T-helper 17 cell (primary cell): Measurements from ENCODE around the gene MESP2. TPM values are rescaled to one million over a fixed set of nuclear protein-coding genes. Genes with fewer than 3 reads are reported as not detected.

ENCODE experiments used
- ATAC-seq: fragments of 150-1000 bp; cut with Tn5 transposase; 2 replicates; pipeline ENCODE4 v1.10.0; 2021; ENCODE audit warnings: mild to moderate bottlenecking, moderate library complexity
- DNase-seq, 3 donors: peaks; one replicate each; pipeline versions ENCODE4 v3.0.0 to v3.0.0-alpha.2; 2020 to 2021
- H3K9me3 ChIP-seq: one replicate; pipeline ENCODE4 v1.7.0; 2013; ENCODE audit warnings: low read length, mild to moderate bottlenecking; ENCODE audit not compliant: control insufficient read depth, poor library complexity, severe bottlenecking
- H3K27ac Mint-ChIP-seq: one replicate; pipeline ENCODE4 v1.8.0; 2022; ENCODE audit warnings: mild to moderate bottlenecking, moderate library complexity, mixed read lengths
- H3K27me3 Mint-ChIP-seq: one replicate; pipeline ENCODE4 v1.8.0; 2022; ENCODE audit warnings: mixed read lengths
- H3K36me3 Mint-ChIP-seq: one replicate; pipeline ENCODE4 v1.8.0; 2022; ENCODE audit warnings: low read depth, mixed read lengths
- H3K4me1 Mint-ChIP-seq: one replicate; pipeline ENCODE4 v1.8.0; 2022; ENCODE audit warnings: mild to moderate bottlenecking, mixed read lengths
- H3K4me3 Mint-ChIP-seq: one replicate; pipeline ENCODE4 v1.8.0; 2022; ENCODE audit warnings: mild to moderate bottlenecking, moderate library complexity, mixed read lengths
- total RNA-seq, 4 donors: library from RNA in 2 of 4; stranded (reverse) in 2 of 4; gene quantifications; one replicate each; pipeline ENCODE4 v1.2.3 and lab custom pipeline; 2022 to 2026

Gene MESP2
- total RNA-seq, 2 donors from 2014 or later = not detected

DNA sequence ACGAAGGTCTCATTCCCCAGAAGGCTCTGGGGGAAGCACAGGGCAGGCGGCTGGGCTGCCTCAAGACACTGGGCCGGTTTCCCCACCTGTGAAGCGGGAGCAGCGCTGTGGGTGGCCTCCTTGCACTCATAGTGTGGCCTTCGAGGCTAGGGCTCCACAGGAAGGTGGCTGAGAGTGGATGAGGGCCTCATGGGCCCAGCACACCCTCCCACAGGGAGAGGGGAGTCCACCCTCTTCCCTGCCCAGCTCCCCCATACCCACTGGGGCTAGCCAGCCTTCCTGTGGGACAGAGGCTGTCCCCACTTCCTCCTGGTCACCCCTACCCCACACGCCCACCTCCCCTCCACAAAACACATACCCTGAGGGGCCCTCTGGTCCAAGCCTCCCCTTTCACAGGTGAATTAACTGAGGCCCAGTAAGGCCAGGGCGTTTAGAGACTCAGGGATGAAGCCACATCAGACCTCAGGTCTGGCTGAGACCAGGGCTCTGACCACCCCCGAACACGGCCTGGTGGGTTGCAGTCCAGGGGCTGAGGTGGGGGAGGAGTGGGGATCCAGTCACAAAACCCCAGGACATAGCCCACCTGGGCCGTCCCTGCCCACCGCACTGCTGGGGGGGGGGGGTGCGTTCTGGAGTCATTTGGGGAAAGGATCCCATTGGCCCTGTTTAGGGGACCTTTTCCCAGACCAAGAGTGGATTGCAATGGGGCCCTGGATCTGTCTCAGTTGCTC lies 37.4 kb downstream of the MESP2 start:
- peaks cover 28% of the 10 kb centered on the region for H3K27me3 Mint-ChIP-seq
- no peak for ATAC-seq
- H3K27ac Mint-ChIP-seq = no peak overlapping the region
- H3K4me1 Mint-ChIP-seq = peaks cover 6% of the 10 kb centered on the region
- H3K9me3 ChIP-seq = no peaks in the 10 kb centered on the region
- H3K36me3 Mint-ChIP-seq = peaks cover 9% of the 10 kb centered on the region
- DNase-seq = no peak
- peak overlapping the region; percentile 53 for H3K4me3 Mint-ChIP-seq

GRCh38 chr15:89814112-89814742 lies 38.1 kb downstream of the MESP2 start:
- no peaks in the 10 kb centered on the region for H3K9me3 ChIP-seq
- H3K4me1 Mint-ChIP-seq = peaks cover 6% of the 10 kb centered on the region
- no peak overlapping the region for H3K27ac Mint-ChIP-seq
- H3K36me3 Mint-ChIP-seq = peaks cover 9% of the 10 kb centered on the region
- no peak for DNase-seq
- peaks cover 28% of the 10 kb centered on the region for H3K27me3 Mint-ChIP-seq
- ATAC-seq = no peak
- H3K4me3 Mint-ChIP-seq = peak overlapping the region; percentile 90

GRCh38 chr15:89815769-89816168 lies 39.6 kb downstream of the MESP2 start:
- ATAC-seq (no peak), DNase-seq (no peak)
- Mint-ChIP-seq H3K27me3 (peaks cover 32% of the 10 kb centered on the region), H3K4me3 (peak overlapping the region; percentile 90), H3K36me3 (peaks cover 9% of the 10 kb centered on the region), H3K27ac (peak overlapping the region; percentile 74), H3K4me1 (peaks cover 6% of the 10 kb centered on the region)
- no peaks in the 10 kb centered on the region for H3K9me3 ChIP-seq

DNA sequence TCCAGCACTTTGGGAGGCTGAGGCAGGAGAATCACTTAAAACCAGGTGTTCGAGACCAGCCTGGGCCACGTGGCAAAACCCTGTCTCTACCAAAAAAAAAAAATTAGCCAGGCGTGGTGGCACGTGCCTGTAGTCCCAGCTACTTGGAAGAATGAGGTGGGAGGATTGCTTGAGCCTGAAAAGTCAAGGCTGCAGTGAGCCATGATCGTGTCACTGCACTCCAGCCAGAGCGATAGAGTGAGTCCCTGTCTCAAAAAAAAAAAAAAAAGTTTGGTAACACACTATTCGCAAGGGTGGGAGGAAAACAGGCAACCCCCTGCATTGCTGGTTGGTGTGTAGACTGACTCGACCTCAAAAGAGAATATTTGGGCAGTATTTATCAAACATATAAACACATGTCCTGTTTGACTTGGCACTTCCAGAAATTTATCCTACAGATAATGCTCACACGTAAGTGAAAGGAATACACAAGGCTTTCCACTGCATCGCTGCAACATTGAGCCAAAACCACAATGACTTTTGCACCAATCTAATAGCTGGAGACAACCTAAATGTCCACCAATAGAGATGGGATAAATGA lies 41.7 kb downstream of the MESP2 start:
- no peak overlapping the region for H3K4me3 Mint-ChIP-seq
- peaks cover 9% of the 10 kb centered on the region for H3K36me3 Mint-ChIP-seq
- no peak for ATAC-seq
- H3K27ac Mint-ChIP-seq = no peak overlapping the region
- no peak for DNase-seq
- H3K4me1 Mint-ChIP-seq = peaks cover 6% of the 10 kb centered on the region
- no peaks in the 10 kb centered on the region for H3K9me3 ChIP-seq
- H3K27me3 Mint-ChIP-seq = peaks cover 42% of the 10 kb centered on the region

DNA sequence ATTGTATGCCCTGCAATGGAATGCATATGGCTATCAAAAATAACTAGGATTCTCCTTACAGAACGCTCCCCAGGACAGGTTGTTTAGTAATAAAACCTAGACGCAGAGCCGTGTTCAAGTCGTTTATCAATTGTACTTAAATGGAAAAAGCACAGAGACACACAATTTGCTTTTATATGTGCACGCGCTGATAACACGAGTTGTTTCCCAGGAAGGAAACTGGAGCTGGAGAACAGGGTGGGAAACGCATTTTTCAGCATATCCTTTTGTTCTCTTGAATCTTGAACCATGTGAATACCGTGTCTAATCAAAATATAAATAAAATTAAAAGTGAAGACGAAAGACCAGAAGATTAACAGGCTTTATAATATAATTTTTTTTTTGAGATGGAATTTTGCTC lies 42.2 kb downstream of the MESP2 start:
- Mint-ChIP-seq H3K4me3 (no peak overlapping the region), H3K36me3 (peaks cover 9% of the 10 kb centered on the region), H3K27ac (no peak overlapping the region), H3K4me1 (peaks cover 6% of the 10 kb centered on the region), H3K27me3 (peaks cover 42% of the 10 kb centered on the region)
- no peak for ATAC-seq
- no peaks in the 10 kb centered on the region for H3K9me3 ChIP-seq
- DNase-seq = no peak

- Mint-ChIP-seq H3K4me3 (no peak overlapping the region), H3K27me3 (peaks cover 42% of the 10 kb centered on the region), H3K27ac (peak overlapping the region; percentile 9), H3K4me1 (no peaks in the 10 kb centered on the region), H3K36me3 (peaks cover 9% of the 10 kb centered on the region)
- H3K9me3 ChIP-seq = no peaks in the 10 kb centered on the region
- DNase-seq (no peak), ATAC-seq (peak; percentile 47)
Measured at GRCh38 chr15:89820666-89821611, 44.8 kb downstream of the MESP2 start.

DNA sequence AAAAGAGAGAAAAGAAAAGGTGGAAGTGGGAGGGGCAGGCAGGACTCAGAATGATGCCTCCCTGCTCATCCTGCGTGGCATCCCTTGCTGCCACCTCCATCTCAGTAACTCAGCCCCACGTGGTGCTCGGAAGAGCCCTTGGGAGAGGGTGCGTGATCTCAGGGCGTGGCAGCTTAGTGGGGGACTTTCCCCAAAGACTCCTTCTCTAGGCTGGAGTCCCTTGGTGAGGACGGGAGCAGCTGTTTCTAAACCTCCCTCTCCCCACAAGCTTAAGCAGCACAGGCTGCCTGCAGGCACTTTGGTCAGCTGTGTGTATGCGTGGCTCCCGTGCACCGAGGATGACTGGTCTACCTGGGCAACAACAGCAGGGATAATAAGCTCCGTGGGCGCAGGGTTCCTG lies 45.9 kb downstream of the MESP2 start:
- DNase-seq = no peak
- peaks cover 31% of the 10 kb centered on the region for H3K27me3 Mint-ChIP-seq
- H3K27ac Mint-ChIP-seq = no peak overlapping the region
- no peaks in the 10 kb centered on the region for H3K9me3 ChIP-seq
- H3K4me1 Mint-ChIP-seq = peaks cover 2% of the 10 kb centered on the region
- no peak for ATAC-seq
- H3K4me3 Mint-ChIP-seq = no peak overlapping the region
- peaks cover 5% of the 10 kb centered on the region for H3K36me3 Mint-ChIP-seq

DNA sequence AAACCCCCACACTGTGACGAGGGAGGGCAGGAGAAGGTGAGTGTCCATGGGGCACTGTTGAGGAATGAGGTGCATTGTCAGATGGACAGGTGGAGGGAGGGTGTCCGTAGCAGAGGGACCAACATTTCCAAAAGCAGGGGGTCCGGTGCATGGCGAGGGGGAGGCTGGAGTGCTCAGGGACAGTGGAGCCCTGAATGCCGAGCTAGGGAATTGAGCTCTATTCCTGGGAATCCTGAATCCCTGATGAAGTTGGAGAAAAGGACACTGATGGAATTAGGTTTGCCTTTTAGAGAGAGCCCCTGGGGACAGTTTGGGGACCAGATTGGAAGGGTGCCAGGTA lies 46.4 kb downstream of the MESP2 start:
- peaks cover 5% of the 10 kb centered on the region for H3K36me3 Mint-ChIP-seq
- DNase-seq = no peak
- H3K4me3 Mint-ChIP-seq = no peak overlapping the region
- no peaks in the 10 kb centered on the region for H3K9me3 ChIP-seq
- no peak overlapping the region for H3K27ac Mint-ChIP-seq
- no peak for ATAC-seq
- H3K27me3 Mint-ChIP-seq = peaks cover 28% of the 10 kb centered on the region
- H3K4me1 Mint-ChIP-seq = peaks cover 4% of the 10 kb centered on the region

- ATAC-seq (peak; percentile 18), DNase-seq (no peak)
- Mint-ChIP-seq H3K4me3 (no peak overlapping the region), H3K36me3 (peaks cover 5% of the 10 kb centered on the region), H3K4me1 (peaks cover 4% of the 10 kb centered on the region), H3K27me3 (peaks cover 25% of the 10 kb centered on the region), H3K27ac (no peak overlapping the region)
- H3K9me3 ChIP-seq = no peaks in the 10 kb centered on the region
Measured at GRCh38 chr15:89822951-89823711, 47.0 kb downstream of the MESP2 start.

DNA sequence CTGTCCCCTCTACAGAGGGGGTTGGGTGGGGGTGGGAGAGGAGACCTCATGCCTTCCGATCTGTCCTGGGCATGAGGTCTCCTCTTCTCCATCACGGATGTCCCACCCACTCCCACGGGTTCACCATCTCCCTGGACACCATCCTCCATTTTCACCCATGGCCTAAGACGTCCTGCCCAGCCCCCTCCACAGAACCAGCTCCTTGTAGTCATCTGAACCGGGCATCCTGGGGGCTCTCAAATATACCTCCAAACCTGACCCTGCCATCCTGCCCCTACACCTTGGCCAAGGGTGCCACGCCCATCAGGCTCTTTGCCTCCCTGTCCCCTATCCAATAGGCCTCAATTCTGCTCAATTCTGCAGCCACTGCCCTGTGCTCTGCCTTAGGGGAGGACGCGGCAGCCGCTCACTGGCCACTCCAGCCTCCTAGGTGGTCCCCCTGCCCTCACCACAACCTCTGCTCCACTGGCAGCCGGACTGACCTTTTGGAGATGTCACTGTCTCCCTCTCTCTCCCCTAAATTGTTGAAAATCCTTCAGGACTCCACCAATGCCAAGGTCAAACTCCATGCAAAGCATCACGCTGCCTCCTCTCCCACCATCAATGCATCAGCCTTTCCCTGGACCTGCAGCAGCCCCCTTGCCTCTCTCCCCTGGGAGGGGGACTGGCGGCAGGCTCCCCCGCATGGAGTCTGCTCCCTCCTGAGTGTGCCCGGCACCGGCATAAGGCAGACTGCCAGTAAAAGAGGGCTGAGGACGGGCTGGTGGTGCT lies 47.9 kb downstream of the MESP2 start:
- ATAC-seq (no peak), DNase-seq (no peak)
- peaks cover 5% of the 10 kb centered on the region for H3K36me3 Mint-ChIP-seq
- no peak overlapping the region for H3K27ac Mint-ChIP-seq
- H3K9me3 ChIP-seq = no peaks in the 10 kb centered on the region
- H3K4me3 Mint-ChIP-seq = no peak overlapping the region
- H3K4me1 Mint-ChIP-seq = peaks cover 4% of the 10 kb centered on the region
- peaks cover 22% of the 10 kb centered on the region for H3K27me3 Mint-ChIP-seq

GRCh38 chr15:89824607-89824867 lies 48.4 kb downstream of the MESP2 start:
- Mint-ChIP-seq H3K36me3 (peaks cover 5% of the 10 kb centered on the region), H3K27ac (no peak overlapping the region)
- ATAC-seq = no peak

GRCh38 chr15:89825271-89825940 lies 49.3 kb downstream of the MESP2 start:
- DNase-seq (no peak), ATAC-seq (peak; percentile 30)
- H3K27ac Mint-ChIP-seq = no peak overlapping the region
- H3K4me3 Mint-ChIP-seq = no peak overlapping the region
- H3K27me3 Mint-ChIP-seq = peaks cover 22% of the 10 kb centered on the region
- H3K9me3 ChIP-seq = no peaks in the 10 kb centered on the region
- peaks cover 9% of the 10 kb centered on the region for H3K36me3 Mint-ChIP-seq
- H3K4me1 Mint-ChIP-seq = peaks cover 9% of the 10 kb centered on the region

More at GRCh38 chr15:89824607-89824867, 48.4 kb downstream of the MESP2 start:
- no peaks in the 10 kb centered on the region for H3K9me3 ChIP-seq
- peaks cover 6% of the 10 kb centered on the region for H3K4me1 Mint-ChIP-seq
- DNase-seq = no peak
- H3K27me3 Mint-ChIP-seq = peaks cover 22% of the 10 kb centered on the region
- no peak overlapping the region for H3K4me3 Mint-ChIP-seq
